ENCODE measurements around the gene ADAM23. TPM values are rescaled to one million over a fixed set of nuclear protein-coding genes. Genes with fewer than 3 reads are reported as not detected.

The ADAM23 gene
- polyA plus RNA-seq, 1 experiment = 1.3 TPM

DNA sequence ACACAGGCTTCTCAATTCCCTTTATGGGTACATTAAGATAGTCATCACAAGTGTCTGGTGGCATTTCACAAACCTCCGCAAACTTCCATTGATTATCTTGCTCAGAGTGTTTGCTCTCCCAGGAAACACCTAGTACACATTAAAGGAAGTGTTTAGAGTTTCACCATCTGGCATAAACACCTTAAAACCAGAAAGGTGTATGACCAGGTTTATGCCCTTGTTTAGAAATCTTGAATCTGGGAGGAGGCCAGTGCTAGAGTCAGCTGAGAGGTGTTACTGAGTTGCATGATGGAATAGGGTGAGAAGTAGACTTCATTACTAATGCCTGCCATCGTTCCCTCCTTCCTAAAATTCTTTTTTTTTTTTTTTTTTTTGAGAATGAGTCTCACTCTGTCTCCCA, 120.0 kb downstream of the ADAM23 start:
- ChIA-PET POLR2A (no interaction called here), CTCF (no interaction called here)
- no peaks in the 10 kb centered on the region for H3K27me3 ChIP-seq (ENCODE audit: control insufficient read depth, insufficient read depth, low read length)
- TF ChIP-seq, protein P1, sequence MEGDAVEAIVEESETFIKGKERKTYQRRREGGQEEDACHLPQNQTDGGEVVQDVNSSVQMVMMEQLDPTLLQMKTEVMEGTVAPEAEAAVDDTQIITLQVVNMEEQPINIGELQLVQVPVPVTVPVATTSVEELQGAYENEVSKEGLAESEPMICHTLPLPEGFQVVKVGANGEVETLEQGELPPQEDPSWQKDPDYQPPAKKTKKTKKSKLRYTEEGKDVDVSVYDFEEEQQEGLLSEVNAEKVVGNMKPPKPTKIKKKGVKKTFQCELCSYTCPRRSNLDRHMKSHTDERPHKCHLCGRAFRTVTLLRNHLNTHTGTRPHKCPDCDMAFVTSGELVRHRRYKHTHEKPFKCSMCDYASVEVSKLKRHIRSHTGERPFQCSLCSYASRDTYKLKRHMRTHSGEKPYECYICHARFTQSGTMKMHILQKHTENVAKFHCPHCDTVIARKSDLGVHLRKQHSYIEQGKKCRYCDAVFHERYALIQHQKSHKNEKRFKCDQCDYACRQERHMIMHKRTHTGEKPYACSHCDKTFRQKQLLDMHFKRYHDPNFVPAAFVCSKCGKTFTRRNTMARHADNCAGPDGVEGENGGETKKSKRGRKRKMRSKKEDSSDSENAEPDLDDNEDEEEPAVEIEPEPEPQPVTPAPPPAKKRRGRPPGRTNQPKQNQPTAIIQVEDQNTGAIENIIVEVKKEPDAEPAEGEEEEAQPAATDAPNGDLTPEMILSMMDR (IDR thresholded peaks at IDR 0.05; ENCODE audit: insufficient read depth, low read depth, low read length) = no peak
- no peak for DNase-seq (ENCODE audit: low read depth)
- H3K4me3 ChIP-seq (ENCODE audit: low read depth, low read length) = no peak overlapping the region
- no peaks in the 10 kb centered on the region for H3K36me3 ChIP-seq (ENCODE audit: control insufficient read depth, insufficient read depth, low read length)

DNA sequence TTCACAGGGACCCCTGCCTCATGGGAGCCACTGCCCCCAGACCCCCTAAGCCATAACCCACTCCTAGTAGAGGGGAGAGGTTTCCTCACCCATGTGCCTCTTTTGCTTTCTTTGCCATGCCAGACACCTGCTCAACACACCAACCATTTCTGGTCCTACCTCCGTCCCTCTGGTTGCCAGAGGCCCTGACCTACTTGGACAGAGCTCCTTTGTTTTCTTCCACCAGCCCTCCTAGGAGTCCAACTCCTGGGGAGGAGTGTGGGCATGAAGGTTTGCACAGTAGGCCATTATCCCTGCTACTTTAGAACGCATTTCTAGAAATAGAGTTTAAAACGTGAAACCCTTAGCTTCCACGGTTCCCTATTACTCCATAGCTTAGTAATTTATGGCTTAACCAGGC, 122.3 kb downstream of the ADAM23 start:
- Histone ChIP-seq H3K36me3 (ENCODE audit: control insufficient read depth, insufficient read depth, low read length) (no peaks in the 10 kb centered on the region), H3K4me3 (ENCODE audit: low read depth, low read length) (no peak overlapping the region), H3K27me3 (ENCODE audit: control insufficient read depth, insufficient read depth, low read length) (no peaks in the 10 kb centered on the region)
- ChIA-PET POLR2A (no interaction called here), CTCF (no interaction called here)
- no peak for DNase-seq (ENCODE audit: low read depth)
- TF ChIP-seq, protein P1 (IDR thresholded peaks at IDR 0.05; ENCODE audit: insufficient read depth, low read depth, low read length) = no peak

DNA sequence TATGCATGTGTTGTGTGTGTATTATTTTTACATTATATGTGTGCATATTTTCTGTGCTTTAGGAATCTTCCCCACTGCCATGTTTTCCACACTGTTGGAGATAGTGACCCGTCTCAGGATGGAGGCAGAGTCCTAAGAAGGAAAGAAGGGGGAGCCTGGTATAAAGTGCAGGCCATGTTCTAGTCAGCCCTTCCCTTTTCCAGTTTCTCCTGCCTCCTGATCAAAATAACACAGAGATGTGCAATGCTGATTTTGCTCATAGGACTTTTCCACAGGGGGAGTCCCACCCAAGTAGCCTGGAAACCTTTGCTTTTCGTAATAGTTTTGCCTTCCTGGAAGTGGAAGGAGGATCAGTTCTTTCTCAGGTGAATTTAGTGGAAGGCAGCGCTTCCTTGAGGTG, 126.1 kb downstream of the ADAM23 start:
- Histone ChIP-seq H3K4me3 (ENCODE audit: low read depth, low read length) (no peak overlapping the region), H3K36me3 (ENCODE audit: control insufficient read depth, insufficient read depth, low read length) (no peaks in the 10 kb centered on the region), H3K27me3 (ENCODE audit: control insufficient read depth, insufficient read depth, low read length) (no peaks in the 10 kb centered on the region)
- DNase-seq (ENCODE audit: low read depth) = no peak
- TF ChIP-seq, protein P1 (IDR thresholded peaks at IDR 0.05; ENCODE audit: insufficient read depth, low read depth, low read length) = no peak
- CTCF ChIA-PET = no interaction called here
- POLR2A ChIA-PET = no interaction called here

DNA sequence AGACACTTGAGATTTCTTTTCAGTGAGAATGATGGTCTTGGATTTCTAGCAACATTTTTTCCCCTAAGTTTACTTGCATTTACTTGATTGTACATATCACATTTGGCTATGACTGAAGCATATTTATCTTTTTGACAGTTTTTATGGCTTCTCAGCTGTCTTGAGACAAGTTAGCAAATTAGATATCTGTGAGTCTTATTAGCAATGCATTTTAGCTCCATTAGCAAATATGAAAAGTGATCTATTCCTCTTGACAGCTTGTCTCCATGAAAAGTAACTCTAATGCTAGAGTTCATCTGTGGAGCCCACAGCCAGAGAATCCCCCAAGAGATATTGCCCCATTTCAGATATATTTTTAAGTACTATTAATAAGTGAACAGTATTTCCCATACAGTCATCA, 126.9 kb downstream of the ADAM23 start:
- no peak for DNase-seq (ENCODE audit: low read depth)
- TF ChIP-seq, protein P1 (IDR thresholded peaks at IDR 0.05; ENCODE audit: insufficient read depth, low read depth, low read length) = no peak
- Histone ChIP-seq H3K36me3 (ENCODE audit: control insufficient read depth, insufficient read depth, low read length) (no peaks in the 10 kb centered on the region), H3K27me3 (ENCODE audit: control insufficient read depth, insufficient read depth, low read length) (no peaks in the 10 kb centered on the region), H3K4me3 (ENCODE audit: low read depth, low read length) (no peak overlapping the region)
- CTCF ChIA-PET = no interaction called here
- POLR2A ChIA-PET = interaction anchor here (0.7 kb wide), 1 partner anchor 168 kb away, joined by 3 read pairs; no protein-coding TSS in a partner anchor

DNA sequence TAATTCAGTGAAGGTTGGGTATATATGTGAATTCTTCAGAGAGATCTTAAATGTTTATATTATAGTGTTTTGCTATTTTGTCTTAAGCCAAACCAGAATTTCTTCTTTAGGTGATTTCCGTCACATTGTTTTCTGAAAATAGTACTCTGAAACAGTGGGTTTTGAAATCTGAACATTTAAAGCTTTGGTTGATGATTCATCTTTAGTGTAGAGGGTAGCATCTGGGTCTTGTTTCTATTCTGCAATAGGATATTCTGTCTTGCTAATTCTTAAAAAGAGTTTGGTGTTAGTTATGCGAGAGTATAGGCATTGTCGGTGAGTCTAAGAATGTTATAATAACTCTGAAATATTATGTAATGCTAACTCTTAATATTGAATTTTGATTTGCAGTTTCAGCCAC, 129.4 kb downstream of the ADAM23 start:
- DNase-seq (ENCODE audit: low read depth) = no peak
- no peak overlapping the region for H3K4me3 ChIP-seq (ENCODE audit: low read depth, low read length)
- ChIA-PET POLR2A (no interaction called here), CTCF (no interaction called here)
- TF ChIP-seq, protein P1 (IDR thresholded peaks at IDR 0.05; ENCODE audit: insufficient read depth, low read depth, low read length) = no peak
- H3K27me3 ChIP-seq (ENCODE audit: control insufficient read depth, insufficient read depth, low read length) = no peaks in the 10 kb centered on the region
- H3K36me3 ChIP-seq (ENCODE audit: control insufficient read depth, insufficient read depth, low read length) = no peaks in the 10 kb centered on the region

Data from BJ (cell line).